IMR-90 (cell line): ENCODE data around the gene FBXO31. TPM values are rescaled to one million over a fixed set of nuclear protein-coding genes. Genes with fewer than 3 reads are reported as not detected.

Experiments
- ATAC-seq: fragments of 200-7000 bp; cut with Tn5 transposase; 2 replicates; pipeline ENCODE4 v1.9.1; 2020; ENCODE audit warnings: low read depth, mild to moderate bottlenecking, moderate library complexity
- BruUV-seq: library from RNA; stranded (reverse); fragments of 400-500 nt; replicated peaks from 2 replicates; lab custom pipeline; 2021; lab: Mats Ljungman, UMichigan
- CTCF ChIA-PET: fragments of 300-600 bp; formaldehyde crosslinking; extraction: SDS; loops from one replicate; lab custom pipeline; 2021; ENCODE audit warnings: antibody characterized with exemption; lab: Yijun Ruan, JAX
- POLR2A ChIA-PET: fragments of 300-600 bp; sonication (Branson Sonifier 250); formaldehyde crosslinking; loops from one replicate; lab custom pipeline; 2022; ENCODE audit warnings: antibody characterized with exemption; ENCODE audit not compliant: unreplicated experiment; lab: Charles Lee
- DNase-seq: peaks from one replicate; pipeline ENCODE4 v3.0.0; 2013
- H2AFZ ChIP-seq: replicated peaks from 2 replicates; pipeline ENCODE3; 2013; ENCODE audit warnings: low read length, mild to moderate bottlenecking; ENCODE audit not compliant: poor library complexity
- H2AK5ac ChIP-seq: 2 replicates; pipeline ENCODE4 v1.6.1; 2013; ENCODE audit warnings: low read depth, low read length, inconsistent platforms
- H2AK9ac ChIP-seq: replicated peaks from 2 replicates; pipeline ENCODE3; 2013; ENCODE audit warnings: mild to moderate bottlenecking, low read depth, low read length, moderate library complexity; ENCODE audit not compliant: poor library complexity
- H2BK120ac ChIP-seq: 2 replicates; pipeline ENCODE4 v1.6.1; 2013; ENCODE audit warnings: low read depth, low read length, inconsistent platforms
- H2BK15ac ChIP-seq: 3 replicates; pipeline ENCODE4 v1.6.1; 2013; ENCODE audit warnings: low read depth, low read length, inconsistent platforms
- H2BK20ac ChIP-seq: 2 replicates; pipeline ENCODE4 v1.6.1; 2013; ENCODE audit warnings: low read depth, mild to moderate bottlenecking, inconsistent platforms, low read length, moderate library complexity
- H2BK5ac ChIP-seq: 2 replicates; pipeline ENCODE4 v1.6.1; 2013; ENCODE audit warnings: mild to moderate bottlenecking, low read depth, low read length, inconsistent platforms; ENCODE audit not compliant: poor library complexity, severe bottlenecking
- H3K14ac ChIP-seq: replicated peaks from 2 replicates; pipeline ENCODE4 v1.6.1; 2013; ENCODE audit warnings: low read depth, low read length, inconsistent platforms
- H3K18ac ChIP-seq: 2 replicates; pipeline ENCODE4 v1.6.1; 2013; ENCODE audit warnings: low read depth, low read length, control low read depth
- H3K23ac ChIP-seq: 2 replicates; pipeline ENCODE4 v1.6.1; 2013; ENCODE audit warnings: low read depth, low read length, inconsistent platforms
- H3K27ac ChIP-seq: 2 replicates; pipeline ENCODE4 v1.5.1; 2013; ENCODE audit warnings: mild to moderate bottlenecking, control low read depth, low read length; ENCODE audit not compliant: insufficient read depth
- H3K27me3 ChIP-seq: 2 replicates; pipeline ENCODE4 v1.6.1; 2013; ENCODE audit warnings: low read length; ENCODE audit not compliant: control insufficient read depth, insufficient read depth
- H3K36me3 ChIP-seq: 2 replicates; pipeline ENCODE4 v1.6.1; 2013; ENCODE audit warnings: low read length, mixed read lengths; ENCODE audit not compliant: control insufficient read depth, insufficient read depth
- H3K4ac ChIP-seq: 2 replicates; pipeline ENCODE4 v1.6.1; 2013; ENCODE audit warnings: low read depth, low read length, inconsistent platforms
- H3K4me1 ChIP-seq: 2 replicates; pipeline ENCODE4 v1.6.1; 2013; ENCODE audit warnings: low read length, mixed read lengths; ENCODE audit not compliant: control insufficient read depth, insufficient read depth
- H3K4me2 ChIP-seq: 2 replicates; pipeline ENCODE4 v1.6.1; 2013; ENCODE audit warnings: low read depth, mild to moderate bottlenecking, control low read depth, low read length, moderate library complexity
- H3K4me3 ChIP-seq: 2 replicates; pipeline ENCODE4 v1.5.1; 2013; ENCODE audit warnings: low read depth, mild to moderate bottlenecking, control low read depth, low read length, moderate library complexity; ENCODE audit not compliant: insufficient read depth
- H3K56ac ChIP-seq: 2 replicates; pipeline ENCODE4 v1.6.1; 2013; ENCODE audit warnings: low read length, inconsistent platforms; ENCODE audit not compliant: insufficient read depth; ENCODE audit errors: extremely low read depth
- H3K79me1 ChIP-seq, 2 experiments: 2 replicates each; pipeline ENCODE4 v1.6.1; 2013; ENCODE audit warnings: low read length in 2 of 2, inconsistent platforms in 1 of 2, low read depth in 1 of 2
- H3K9ac ChIP-seq: 2 replicates; pipeline ENCODE4 v1.6.1; 2013; ENCODE audit warnings: low read depth, low read length, control low read depth
- H3K9me1 ChIP-seq: 2 replicates; pipeline ENCODE4 v1.6.1; 2013; ENCODE audit warnings: low read length, inconsistent platforms; ENCODE audit not compliant: insufficient read depth
- H3K9me3 ChIP-seq: 2 replicates; pipeline ENCODE4 v1.6.1; 2013; ENCODE audit warnings: low read length; ENCODE audit not compliant: control insufficient read depth, insufficient read depth
- H4K20me1 ChIP-seq: 2 replicates; pipeline ENCODE4 v1.6.1; 2013; ENCODE audit warnings: low read length, inconsistent platforms; ENCODE audit not compliant: insufficient read depth
- H4K5ac ChIP-seq: 2 replicates; pipeline ENCODE4 v1.6.1; 2013; ENCODE audit warnings: mild to moderate bottlenecking, low read depth, low read length, control low read depth
- H4K8ac ChIP-seq, 2 experiments: 2 replicates each; pipeline ENCODE4 v1.6.1; 2013; ENCODE audit warnings: low read depth in 2 of 2, low read length in 2 of 2, control low read depth in 1 of 2, inconsistent platforms in 1 of 2
- H4K91ac ChIP-seq: 2 replicates; pipeline ENCODE4 v1.6.1; 2013; ENCODE audit warnings: low read depth, low read length, inconsistent platforms; ENCODE audit not compliant: insufficient read depth
- CHD1 ChIP-seq: IDR thresholded peaks from 2 replicates; pipeline ENCODE4 v1.6.1; 2012; ENCODE audit warnings: low read depth, low read length, improper control_type of control experiment
- RFX5 ChIP-seq: IDR thresholded peaks from 2 replicates; pipeline ENCODE4 v1.8.0; 2012; ENCODE audit warnings: low read depth, mild to moderate bottlenecking, low read length, moderate library complexity
- WGBS, 2 experiments: methylation state at CpG; one replicate each; pipeline versions ENCODE4 v1.1.5 to v1.1.7; 2013; ENCODE audit warnings: missing lambda C conversion rate in 2 of 2; ENCODE audit not compliant: insufficient read length in 1 of 2; ENCODE audit errors: extremely low coverage in 2 of 2; 5-methylcytosine and 5-hydroxymethylcytosine counted together
- dilution Hi-C: fragments of 300-500 bp; cut with HindIII; formaldehyde crosslinking; loops from one replicate; pipeline ENCODE4 v1.14.3; 2018; ENCODE audit warnings: low sequenced_read_pairs; ENCODE audit not compliant: unreplicated experiment
- in situ Hi-C: fragments of 300-500 bp; cut with MboI; formaldehyde crosslinking; loops from 3 replicates; pipeline ENCODE4 v1.14.3; 2019; ENCODE audit warnings: low sequenced_read_pairs, inconsistent platforms, mixed read lengths
- intact Hi-C: fragments of 100-400 bp; cut with micrococcal nuclease; formaldehyde crosslinking; loops from 2 replicates; pipeline ENCODE4 v1.10.0; 2022
- polyA plus RNA-seq, 3 experiments: library from polyadenylated mRNA; depleted of rRNA; stranded (reverse); fragments of >200 nt; gene quantifications; 2 replicates each; pipeline ENCODE4 v1.2.3, GENCODE V29; 2012; ENCODE audit warnings: low replicate concordance in 1 of 3
- total RNA-seq: library from RNA; depleted of rRNA; stranded (reverse); fragments of >200 nt; gene quantifications from 2 replicates; pipeline ENCODE4 v1.2.3, GENCODE V29; 2012

The FBXO31 gene
- total and polyA plus RNA-seq, 2 of the 4 experiments (the other 2 are of a cell fraction), result 10.4 to 16.9 TPM

DNA sequence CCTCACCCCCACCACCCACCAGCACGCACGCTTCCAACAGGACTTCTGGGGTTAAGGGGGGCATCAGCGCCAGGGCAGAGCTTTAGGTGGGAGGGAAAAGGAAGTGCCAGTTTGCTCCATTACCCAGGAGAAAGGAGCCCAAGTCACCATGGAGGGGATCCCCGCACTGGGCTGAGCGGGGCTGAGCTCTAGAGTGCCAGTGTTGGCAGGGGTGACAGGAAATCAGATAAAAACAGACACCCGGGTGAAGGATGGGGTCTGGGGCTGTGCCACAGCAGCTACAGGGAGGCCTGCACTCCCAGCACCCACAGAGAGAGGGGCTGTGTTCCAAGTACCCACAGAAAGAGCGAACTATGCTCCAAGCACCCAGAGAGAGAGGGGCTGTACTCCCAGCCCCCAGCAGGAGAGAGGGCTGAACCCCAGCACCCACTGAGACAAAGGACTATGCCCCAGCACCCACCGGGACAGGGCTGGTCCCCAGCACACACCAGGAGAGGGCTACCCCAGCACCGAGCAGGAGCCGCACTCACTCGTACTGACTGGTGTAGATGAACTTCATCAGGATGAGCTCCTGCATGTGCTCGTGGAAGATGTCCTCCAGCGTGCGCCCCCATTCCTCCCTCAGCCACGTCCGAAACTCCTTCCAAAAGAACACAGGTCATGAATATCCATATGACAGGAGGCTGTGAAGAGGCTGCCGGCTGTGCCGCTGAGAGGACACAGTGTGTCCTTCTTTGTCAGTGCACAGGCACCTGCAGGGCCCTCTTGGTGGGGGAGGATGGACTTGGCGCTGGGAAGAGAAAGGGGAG, 47.7 kb downstream of the FBXO31 start:
- Histone ChIP-seq H3K9me3 (no peaks in the 10 kb centered on the region), H3K23ac (no peak overlapping the region), H4K8ac (no peak overlapping the region), H3K79me1 (peaks cover 3 to 31% of the 10 kb centered on the region in 2 experiments), H3K4me1 (peaks cover 3% of the 10 kb centered on the region; the same call in 1 of the 2 replicates), H4K20me1 (peaks cover 7% of the 10 kb centered on the region; the same call in 1 of the 2 replicates), H4K91ac (no peak overlapping the region), H4K5ac (no peak overlapping the region), H3K9me1 (peaks cover 3% of the 10 kb centered on the region; the same call in 1 of the 2 replicates), H3K4me3 (no peak overlapping the region), H3K4me2 (no peak overlapping the region), H3K56ac (no peak overlapping the region), H2AFZ (no peak overlapping the region), H3K27ac (no peak overlapping the region), H3K27me3 (no peaks in the 10 kb centered on the region), H2BK5ac (no peak overlapping the region), H2BK20ac (no peak overlapping the region), H3K14ac (no peak overlapping the region), H3K36me3 (peaks cover 38% of the 10 kb centered on the region), H2AK5ac (no peak overlapping the region), H3K9ac (no peak overlapping the region), H2BK15ac (no peak overlapping the region), H2AK9ac (no peak overlapping the region), H2BK120ac (no peak overlapping the region), H3K18ac (no peak overlapping the region), H3K4ac (no peak overlapping the region)
- no TSS peak for BruUV-seq
- DNase-seq, result no peak
- ChIA-PET CTCF (no interaction called here), POLR2A (no interaction called here)
- in situ Hi-C loops, result no loop called here
- no peak for TF ChIP-seq RFX5
- TF ChIP-seq CHD1, result no peak
- 81% methylated on average over 5 of the region's 19 CpGs; no CpG with 5 or more reads in 1 of the 2 experiments for WGBS, 2 experiments
- dilution Hi-C loops, result no loop called here
- no peak for ATAC-seq
- intact Hi-C loops, result no loop called here
